ENCODE results near the gene ADGRL2.

The ADGRL2 gene

DNA sequence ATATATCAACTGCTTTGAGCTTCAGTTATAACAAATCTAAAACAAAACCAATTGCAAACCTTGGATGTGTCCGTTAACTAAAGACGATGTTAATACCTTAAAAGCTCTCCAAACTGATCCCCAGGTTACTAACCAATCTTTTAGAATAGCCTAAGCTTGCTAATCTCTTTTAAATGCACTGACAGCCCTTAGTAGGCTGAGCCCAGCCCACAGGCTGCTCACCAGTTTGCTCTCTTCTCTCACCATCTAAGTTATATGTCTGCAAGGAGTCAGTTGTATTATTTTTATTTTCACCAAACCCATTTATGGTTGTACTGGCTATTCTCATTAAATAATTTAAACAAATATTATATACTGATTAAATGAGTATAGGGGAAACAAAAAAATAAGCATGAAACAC is 199.5 kb downstream of the ADGRL2 start:
- no peak for DNase-seq

DNA sequence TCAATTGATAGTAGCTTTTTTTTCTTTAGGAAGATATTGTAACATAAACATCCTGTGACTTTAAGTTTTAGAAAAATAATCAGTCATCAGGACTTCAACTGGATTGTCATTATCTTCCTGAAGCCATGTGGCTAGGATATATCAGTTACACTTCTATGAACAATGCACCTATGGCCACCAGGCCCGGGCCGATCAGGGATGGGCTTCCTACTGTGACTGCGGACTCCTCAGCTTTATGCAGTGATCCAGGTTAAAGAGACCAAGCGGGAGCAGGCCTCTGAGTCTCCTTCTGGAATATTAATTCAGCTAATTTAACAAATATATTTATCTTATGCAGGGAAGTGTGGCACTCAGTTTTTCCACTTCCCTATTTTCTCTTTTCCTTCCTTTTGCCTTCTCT is 200.6 kb downstream of the ADGRL2 start:
- no peak for DNase-seq

DNA sequence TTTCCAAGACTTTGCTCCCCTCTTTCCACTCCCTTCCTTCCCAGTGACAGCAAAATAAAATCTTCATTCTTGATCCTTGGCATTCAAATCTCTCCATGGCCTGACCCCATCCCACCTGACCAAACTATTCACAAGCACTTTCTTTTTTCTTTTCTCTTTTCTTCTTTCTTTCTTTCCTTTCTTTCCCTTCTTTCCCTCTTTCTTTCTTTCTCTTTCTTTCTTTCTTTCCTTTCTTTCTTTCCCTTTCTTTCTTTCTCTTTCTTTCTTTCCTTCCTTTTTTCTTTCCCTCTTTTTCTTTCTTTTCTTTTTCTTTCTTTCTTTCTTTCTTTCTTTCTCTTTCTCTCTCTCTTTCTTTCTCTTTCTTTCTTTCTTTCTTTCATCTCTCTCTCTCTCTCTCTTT is 207.1 kb downstream of the ADGRL2 start:
- DNase-seq, result no peak

- no peak for DNase-seq
Observed at GRCh38 chr1:82013702-82014101, 213.0 kb downstream of the ADGRL2 start.

DNA sequence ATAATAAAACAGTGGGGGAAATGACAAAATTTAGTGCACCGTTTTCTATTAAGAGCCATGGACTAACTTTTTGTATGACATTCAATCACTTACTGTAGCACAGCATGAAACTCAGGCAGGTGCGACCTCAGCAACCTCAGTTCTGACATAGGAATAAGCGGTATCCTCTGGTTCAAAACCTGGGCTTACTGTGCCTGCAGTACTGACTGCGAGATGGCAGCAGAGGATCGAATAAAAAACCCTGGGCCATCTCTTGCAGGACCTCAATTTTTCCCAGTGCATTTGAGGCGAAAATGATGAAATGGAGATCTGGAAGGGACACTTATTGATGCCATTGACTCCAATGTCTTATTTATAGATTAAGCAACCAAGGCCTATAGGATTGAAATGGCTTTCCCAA is 214.7 kb downstream of the ADGRL2 start:
- no peak for DNase-seq

DNA sequence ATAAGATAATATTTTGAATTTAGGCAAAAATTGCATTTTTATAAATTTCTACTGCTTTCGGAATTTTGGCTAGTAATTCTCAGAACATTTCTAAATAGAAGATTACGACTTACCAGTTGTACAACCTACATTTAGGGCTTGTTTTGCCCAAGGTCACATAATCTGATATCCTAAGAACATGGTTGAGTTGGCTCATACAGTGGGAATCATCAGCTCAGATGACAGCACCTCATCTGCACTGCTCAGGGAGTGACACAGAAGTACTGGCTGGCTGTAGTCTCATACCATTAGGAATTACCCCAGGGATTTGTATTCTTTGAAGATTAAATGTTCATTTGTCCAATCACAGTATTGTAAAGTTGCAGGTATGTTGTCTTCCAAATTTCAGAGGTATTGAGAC is 217.6 kb downstream of the ADGRL2 start:
- no peak for DNase-seq

- no peak for DNase-seq
Observed at GRCh38 chr1:82019508-82019907, 218.8 kb downstream of the ADGRL2 start.

GRCh38 chr1:82030830-82031229 is 230.1 kb downstream of the ADGRL2 start:
- no peak for DNase-seq

DNA sequence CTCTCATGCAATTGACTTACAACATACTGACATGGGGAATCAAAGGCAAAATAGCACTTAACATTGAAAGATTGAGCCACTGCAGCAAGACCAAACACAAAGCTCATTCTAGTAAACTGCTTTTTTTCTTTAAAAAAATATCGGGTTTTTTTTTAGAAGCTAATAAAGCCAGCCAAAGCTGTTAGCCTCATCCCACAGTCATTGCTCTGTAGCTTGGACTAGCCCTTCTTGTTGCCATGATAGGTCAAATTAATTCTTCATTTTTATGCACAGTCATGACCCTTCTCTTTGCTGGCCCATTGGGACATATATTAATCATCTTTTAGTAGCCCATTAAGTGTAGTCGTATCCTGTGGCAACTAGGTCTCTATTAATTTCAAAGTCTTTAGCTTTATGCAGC is 231.3 kb downstream of the ADGRL2 start:
- DNase-seq, result no peak

- DNase-seq, result no peak
Observed at GRCh38 chr1:82034812-82035211, 234.1 kb downstream of the ADGRL2 start.

Data from COR-L47 (cell line).